ENCODE results near the gene OR51B2. TPM values are rescaled to one million over a fixed set of nuclear protein-coding genes. Genes with fewer than 3 reads are reported as not detected.

The OR51B2 gene
- total RNA-seq, 1 donor from 2014 or later: not detected

DNA sequence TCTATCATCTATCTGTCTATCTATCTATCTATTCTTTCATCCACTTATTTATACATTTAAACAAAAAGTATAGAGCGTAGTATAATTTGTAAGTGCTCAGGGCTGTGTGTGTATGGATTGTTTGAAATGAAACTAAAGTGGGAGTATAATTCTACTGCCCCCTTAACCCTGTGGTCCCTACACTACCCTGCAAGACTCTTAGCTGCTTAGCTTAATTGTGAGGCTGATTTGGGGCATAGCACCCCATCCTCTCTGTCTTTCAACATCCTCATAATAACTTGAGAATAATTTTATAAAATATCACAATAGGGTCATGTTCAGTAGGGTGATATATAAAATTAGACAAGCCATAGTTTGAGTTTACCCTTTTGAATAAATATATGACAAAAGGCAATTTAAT, 34.0 kb downstream of the OR51B2 start:
- Mint-ChIP-seq H3K4me1 (ENCODE audit: unreplicated experiment) (peaks cover 6% of the 10 kb centered on the region), H3K27ac (ENCODE audit: unreplicated experiment) (no peak overlapping the region), H3K9me3 (ENCODE audit: unreplicated experiment) (no peaks in the 10 kb centered on the region), H3K36me3 (ENCODE audit: unreplicated experiment) (no peaks in the 10 kb centered on the region), H3K4me3 (ENCODE audit: unreplicated experiment) (no peak overlapping the region), H3K27me3 (ENCODE audit: unreplicated experiment) (no peaks in the 10 kb centered on the region)
- TF ChIP-seq, protein P1, sequence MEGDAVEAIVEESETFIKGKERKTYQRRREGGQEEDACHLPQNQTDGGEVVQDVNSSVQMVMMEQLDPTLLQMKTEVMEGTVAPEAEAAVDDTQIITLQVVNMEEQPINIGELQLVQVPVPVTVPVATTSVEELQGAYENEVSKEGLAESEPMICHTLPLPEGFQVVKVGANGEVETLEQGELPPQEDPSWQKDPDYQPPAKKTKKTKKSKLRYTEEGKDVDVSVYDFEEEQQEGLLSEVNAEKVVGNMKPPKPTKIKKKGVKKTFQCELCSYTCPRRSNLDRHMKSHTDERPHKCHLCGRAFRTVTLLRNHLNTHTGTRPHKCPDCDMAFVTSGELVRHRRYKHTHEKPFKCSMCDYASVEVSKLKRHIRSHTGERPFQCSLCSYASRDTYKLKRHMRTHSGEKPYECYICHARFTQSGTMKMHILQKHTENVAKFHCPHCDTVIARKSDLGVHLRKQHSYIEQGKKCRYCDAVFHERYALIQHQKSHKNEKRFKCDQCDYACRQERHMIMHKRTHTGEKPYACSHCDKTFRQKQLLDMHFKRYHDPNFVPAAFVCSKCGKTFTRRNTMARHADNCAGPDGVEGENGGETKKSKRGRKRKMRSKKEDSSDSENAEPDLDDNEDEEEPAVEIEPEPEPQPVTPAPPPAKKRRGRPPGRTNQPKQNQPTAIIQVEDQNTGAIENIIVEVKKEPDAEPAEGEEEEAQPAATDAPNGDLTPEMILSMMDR (IDR thresholded peaks at IDR 0.05): no peak
- no peak for DNase-seq (ENCODE audit: extremely low spot score, unreplicated experiment)

DNA sequence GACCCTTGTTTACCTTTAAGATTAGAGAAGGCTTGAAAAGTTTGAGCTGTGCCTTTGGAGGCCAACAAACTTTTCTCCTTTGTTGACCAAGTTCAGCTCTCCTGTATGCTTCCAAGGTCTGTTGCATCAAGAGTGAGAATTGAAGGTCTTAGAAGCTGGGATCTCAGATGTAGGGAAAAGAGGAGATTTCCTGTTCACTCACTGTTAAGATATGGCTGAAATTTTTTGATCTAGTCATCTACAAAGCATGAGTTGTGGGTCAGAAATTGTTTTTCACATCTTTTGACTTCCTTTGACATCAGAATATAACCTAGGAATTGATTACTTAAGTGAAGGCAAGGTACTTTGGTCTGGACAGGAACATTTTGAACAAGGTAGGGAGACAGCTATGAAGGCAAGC, 34.4 kb downstream of the OR51B2 start:
- Mint-ChIP-seq H3K4me3 (ENCODE audit: unreplicated experiment) (no peak overlapping the region), H3K36me3 (ENCODE audit: unreplicated experiment) (no peaks in the 10 kb centered on the region), H3K4me1 (ENCODE audit: unreplicated experiment) (peaks cover 6% of the 10 kb centered on the region), H3K9me3 (ENCODE audit: unreplicated experiment) (no peaks in the 10 kb centered on the region), H3K27me3 (ENCODE audit: unreplicated experiment) (no peaks in the 10 kb centered on the region), H3K27ac (ENCODE audit: unreplicated experiment) (no peak overlapping the region)
- TF ChIP-seq, protein P1 (IDR thresholded peaks at IDR 0.05): no peak
- DNase-seq (ENCODE audit: extremely low spot score, unreplicated experiment): no peak

DNA sequence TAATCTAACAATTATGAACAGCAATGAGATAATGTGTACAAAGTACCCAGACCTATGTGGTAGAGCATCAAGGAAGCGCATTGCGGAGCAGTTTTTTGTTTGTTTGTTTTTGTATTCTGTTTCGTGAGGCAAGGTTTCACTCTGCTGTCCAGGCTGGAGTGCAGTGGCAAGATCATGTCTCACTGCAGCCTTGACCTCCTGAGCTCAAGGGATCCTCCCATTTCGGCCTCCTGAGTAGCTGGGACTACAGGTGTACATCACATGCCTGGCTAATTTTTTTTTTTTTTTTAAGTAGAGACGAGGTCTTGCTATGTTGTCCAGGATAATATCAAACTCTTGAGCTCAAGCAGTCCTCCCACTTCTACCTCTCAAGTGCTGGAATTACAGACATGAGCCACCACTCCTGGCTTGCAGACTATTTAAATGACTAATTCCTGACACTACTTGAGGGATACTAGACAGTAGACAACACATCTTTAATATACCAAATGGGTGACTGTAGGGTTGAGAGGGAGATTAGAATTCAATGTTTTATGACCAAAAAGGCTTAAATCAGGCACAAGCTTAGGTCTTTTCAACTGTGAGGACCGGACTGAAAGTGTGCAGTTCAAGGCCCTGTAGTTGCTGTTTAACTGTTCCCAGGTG, 35.1 kb downstream of the OR51B2 start:
- Mint-ChIP-seq H3K27ac (ENCODE audit: unreplicated experiment) (no peak overlapping the region), H3K4me1 (ENCODE audit: unreplicated experiment) (peaks cover 6% of the 10 kb centered on the region), H3K4me3 (ENCODE audit: unreplicated experiment) (no peak overlapping the region), H3K27me3 (ENCODE audit: unreplicated experiment) (no peaks in the 10 kb centered on the region), H3K36me3 (ENCODE audit: unreplicated experiment) (no peaks in the 10 kb centered on the region), H3K9me3 (ENCODE audit: unreplicated experiment) (no peaks in the 10 kb centered on the region)
- TF ChIP-seq, protein P1 (IDR thresholded peaks at IDR 0.05): no peak
- DNase-seq (ENCODE audit: extremely low spot score, unreplicated experiment): no peak

DNA sequence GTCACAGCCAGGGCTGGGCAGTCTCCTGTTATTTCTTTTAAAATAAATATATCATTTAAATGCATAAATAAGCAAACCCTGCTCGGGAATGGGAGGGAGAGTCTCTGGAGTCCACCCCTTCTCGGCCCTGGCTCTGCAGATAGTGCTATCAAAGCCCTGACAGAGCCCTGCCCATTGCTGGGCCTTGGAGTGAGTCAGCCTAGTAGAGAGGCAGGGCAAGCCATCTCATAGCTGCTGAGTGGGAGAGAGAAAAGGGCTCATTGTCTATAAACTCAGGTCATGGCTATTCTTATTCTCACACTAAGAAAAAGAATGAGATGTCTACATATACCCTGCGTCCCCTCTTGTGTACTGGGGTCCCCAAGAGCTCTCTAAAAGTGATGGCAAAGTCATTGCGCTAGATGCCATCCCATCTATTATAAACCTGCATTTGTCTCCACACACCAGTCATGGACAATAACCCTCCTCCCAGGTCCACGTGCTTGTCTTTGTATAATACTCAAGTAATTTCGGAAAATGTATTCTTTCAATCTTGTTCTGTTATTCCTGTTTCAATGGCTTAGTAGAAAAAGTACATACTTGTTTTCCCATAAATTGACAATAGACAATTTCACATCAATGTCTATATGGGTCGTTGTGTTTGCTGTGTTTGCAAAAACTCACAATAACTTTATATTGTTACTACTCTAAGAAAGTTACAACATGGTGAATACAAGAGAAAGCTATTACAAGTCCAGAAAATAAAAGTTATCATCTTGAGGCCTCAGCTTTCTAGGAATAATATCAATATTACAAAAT, 35.8 kb downstream of the OR51B2 start:
- no peaks in the 10 kb centered on the region for H3K9me3 Mint-ChIP-seq (ENCODE audit: unreplicated experiment)
- no peaks in the 10 kb centered on the region for H3K27me3 Mint-ChIP-seq (ENCODE audit: unreplicated experiment)
- H3K36me3 Mint-ChIP-seq (ENCODE audit: unreplicated experiment): no peaks in the 10 kb centered on the region
- TF ChIP-seq, protein P1 (IDR thresholded peaks at IDR 0.05): no peak
- H3K4me1 Mint-ChIP-seq (ENCODE audit: unreplicated experiment): peaks cover 5% of the 10 kb centered on the region
- no peak overlapping the region for H3K27ac Mint-ChIP-seq (ENCODE audit: unreplicated experiment)
- no peak for DNase-seq (ENCODE audit: extremely low spot score, unreplicated experiment)
- no peak overlapping the region for H3K4me3 Mint-ChIP-seq (ENCODE audit: unreplicated experiment)

DNA sequence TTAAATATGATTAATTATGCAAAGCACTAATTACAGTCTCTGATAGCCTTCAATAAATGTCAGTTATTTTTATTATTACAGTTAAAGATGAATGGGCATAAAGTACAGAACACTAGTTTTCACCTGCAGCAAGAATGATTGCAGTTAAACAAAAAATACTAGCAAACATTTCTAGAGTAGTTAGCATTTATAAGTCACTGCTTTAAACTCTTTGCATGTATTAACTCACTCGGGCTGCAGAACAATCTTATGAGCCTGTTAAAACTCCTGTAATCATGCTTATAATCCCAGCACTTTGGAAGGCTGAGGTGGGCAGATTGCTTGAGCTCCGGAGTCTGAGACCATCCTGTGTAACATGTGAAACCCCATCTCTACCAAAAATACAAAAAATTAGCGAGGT, 37.2 kb downstream of the OR51B2 start:
- H3K27ac Mint-ChIP-seq (ENCODE audit: unreplicated experiment): no peak overlapping the region
- no peaks in the 10 kb centered on the region for H3K27me3 Mint-ChIP-seq (ENCODE audit: unreplicated experiment)
- no peaks in the 10 kb centered on the region for H3K9me3 Mint-ChIP-seq (ENCODE audit: unreplicated experiment)
- no peaks in the 10 kb centered on the region for H3K4me1 Mint-ChIP-seq (ENCODE audit: unreplicated experiment)
- no peak for DNase-seq (ENCODE audit: extremely low spot score, unreplicated experiment)
- TF ChIP-seq, protein P1 (IDR thresholded peaks at IDR 0.05): no peak
- H3K4me3 Mint-ChIP-seq (ENCODE audit: unreplicated experiment): no peak overlapping the region
- H3K36me3 Mint-ChIP-seq (ENCODE audit: unreplicated experiment): no peaks in the 10 kb centered on the region
